A673 (cell line): ENCODE data around the gene DPH2.

Experiments used
- CTCF ChIP-seq: fragments of 300-800, 200-600 bp; sonication (generic); conservative IDR thresholded peaks from 2 replicates; pipeline ENCODE4 v1.5.1; 2017; ENCODE audit warnings: low read depth, mild to moderate bottlenecking, antibody characterized with exemption, low read length, moderate library complexity, mixed read lengths
- EZH2 ChIP-seq: fragments of 200-600 bp; sonication (generic); IDR thresholded peaks from 2 replicates; pipeline ENCODE4 v1.6.1; 2017; ENCODE audit warnings: borderline replicate concordance, low read depth, mild to moderate bottlenecking, mixed read lengths, antibody characterized with exemption, low read length; ENCODE audit not compliant: poor library complexity, severe bottlenecking

- TF ChIP-seq CTCF, result no peak
- no peak for TF ChIP-seq EZH2
Observed at GRCh38 chr1:43993206-43993914, 23.6 kb downstream of the DPH2 start.
